ENCODE results near the gene SLC22A23.

SLC22A23 gene

GRCh38 chr6:3454273-3455010 lies 2.4 kb downstream of the SLC22A23 start:
- no peaks in the 10 kb centered on the region for H3K36me3 ChIP-seq (ENCODE audit: low read depth)
- no peaks in the 10 kb centered on the region for H3K9me3 ChIP-seq (ENCODE audit: severe bottlenecking)
- DNase-seq (ENCODE audit: low spot score) = no peak
- H3K27ac ChIP-seq (ENCODE audit: poor library complexity, severe bottlenecking) = no peak overlapping the region
- ATAC-seq (ENCODE audit: low read depth) = no peak
- TF ChIP-seq, protein P1, sequence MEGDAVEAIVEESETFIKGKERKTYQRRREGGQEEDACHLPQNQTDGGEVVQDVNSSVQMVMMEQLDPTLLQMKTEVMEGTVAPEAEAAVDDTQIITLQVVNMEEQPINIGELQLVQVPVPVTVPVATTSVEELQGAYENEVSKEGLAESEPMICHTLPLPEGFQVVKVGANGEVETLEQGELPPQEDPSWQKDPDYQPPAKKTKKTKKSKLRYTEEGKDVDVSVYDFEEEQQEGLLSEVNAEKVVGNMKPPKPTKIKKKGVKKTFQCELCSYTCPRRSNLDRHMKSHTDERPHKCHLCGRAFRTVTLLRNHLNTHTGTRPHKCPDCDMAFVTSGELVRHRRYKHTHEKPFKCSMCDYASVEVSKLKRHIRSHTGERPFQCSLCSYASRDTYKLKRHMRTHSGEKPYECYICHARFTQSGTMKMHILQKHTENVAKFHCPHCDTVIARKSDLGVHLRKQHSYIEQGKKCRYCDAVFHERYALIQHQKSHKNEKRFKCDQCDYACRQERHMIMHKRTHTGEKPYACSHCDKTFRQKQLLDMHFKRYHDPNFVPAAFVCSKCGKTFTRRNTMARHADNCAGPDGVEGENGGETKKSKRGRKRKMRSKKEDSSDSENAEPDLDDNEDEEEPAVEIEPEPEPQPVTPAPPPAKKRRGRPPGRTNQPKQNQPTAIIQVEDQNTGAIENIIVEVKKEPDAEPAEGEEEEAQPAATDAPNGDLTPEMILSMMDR (IDR thresholded peaks at IDR 0.05; ENCODE audit: poor library complexity, severe bottlenecking) = no peak
- H3K4me1 ChIP-seq (ENCODE audit: insufficient read depth, poor library complexity, severe bottlenecking) = peaks cover 2% of the 10 kb centered on the region
- H3K4me3 ChIP-seq (ENCODE audit: severe bottlenecking) = peak overlapping the region; percentile 68
- no peaks in the 10 kb centered on the region for H3K27me3 ChIP-seq (ENCODE audit: insufficient read depth, poor library complexity, severe bottlenecking)

DNA sequence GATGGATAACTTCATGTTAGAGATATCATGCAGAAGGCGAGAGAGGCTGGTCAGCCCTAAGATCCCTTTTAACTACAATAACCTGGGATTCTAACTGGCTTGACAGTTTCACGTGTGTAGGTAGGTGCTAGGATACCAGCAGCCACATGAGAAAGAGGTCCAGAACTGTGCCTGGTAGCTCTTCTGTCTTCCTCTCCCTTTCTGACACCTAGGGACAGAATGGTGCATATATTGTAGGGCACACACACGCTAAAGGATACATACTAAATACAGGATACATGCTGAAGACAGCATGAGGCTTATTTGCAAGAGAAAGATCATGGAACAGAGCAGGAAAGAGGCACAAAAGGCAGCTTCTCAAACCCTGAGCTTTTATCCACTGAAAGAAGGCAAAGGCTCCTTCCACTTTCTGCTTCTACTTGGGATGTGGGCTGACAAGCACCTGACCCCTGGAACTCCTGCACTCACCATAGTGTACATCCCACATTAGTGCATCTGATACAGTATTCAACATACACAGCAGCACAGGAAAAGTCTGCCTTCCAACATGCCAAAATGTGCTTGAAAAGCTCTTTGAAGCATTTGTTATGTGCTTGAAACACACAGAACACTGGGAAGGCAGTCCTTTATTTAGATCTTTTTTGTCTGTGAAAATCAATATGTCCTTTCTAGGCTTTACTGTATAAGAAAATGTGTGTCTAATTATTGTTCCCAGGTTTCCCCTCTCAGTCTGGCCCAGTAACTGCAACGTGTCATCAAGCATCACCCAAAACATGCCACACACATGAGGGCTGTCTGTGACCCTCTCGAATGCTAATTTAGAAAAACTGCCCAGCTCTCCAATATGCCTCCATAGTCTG lies 3.2 kb downstream of the SLC22A23 start:
- H3K4me1 ChIP-seq (ENCODE audit: insufficient read depth, poor library complexity, severe bottlenecking) = peaks cover 2% of the 10 kb centered on the region
- H3K36me3 ChIP-seq (ENCODE audit: low read depth) = no peaks in the 10 kb centered on the region
- no peak for DNase-seq (ENCODE audit: low spot score)
- H3K9me3 ChIP-seq (ENCODE audit: severe bottlenecking) = no peaks in the 10 kb centered on the region
- H3K27ac ChIP-seq (ENCODE audit: poor library complexity, severe bottlenecking) = no peak overlapping the region
- no peak for ATAC-seq (ENCODE audit: low read depth)
- no peak overlapping the region for H3K4me3 ChIP-seq (ENCODE audit: severe bottlenecking)
- TF ChIP-seq, protein P1 (IDR thresholded peaks at IDR 0.05; ENCODE audit: poor library complexity, severe bottlenecking) = peak; percentile 5
- H3K27me3 ChIP-seq (ENCODE audit: insufficient read depth, poor library complexity, severe bottlenecking) = no peaks in the 10 kb centered on the region

- Histone ChIP-seq H3K4me3 (ENCODE audit: severe bottlenecking) (no peak overlapping the region), H3K9me3 (ENCODE audit: severe bottlenecking) (no peaks in the 10 kb centered on the region), H3K27ac (ENCODE audit: poor library complexity, severe bottlenecking) (no peak overlapping the region), H3K36me3 (ENCODE audit: low read depth) (no peaks in the 10 kb centered on the region), H3K27me3 (ENCODE audit: insufficient read depth, poor library complexity, severe bottlenecking) (no peaks in the 10 kb centered on the region), H3K4me1 (ENCODE audit: insufficient read depth, poor library complexity, severe bottlenecking) (peaks cover 2% of the 10 kb centered on the region)
- TF ChIP-seq, protein P1 (IDR thresholded peaks at IDR 0.05; ENCODE audit: poor library complexity, severe bottlenecking) = no peak
- ATAC-seq (ENCODE audit: low read depth) = no peak
- DNase-seq (ENCODE audit: low spot score) = no peak
These were observed 5.4 kb downstream of the SLC22A23 start for GRCh38 chr6:3451498-3451897.

DNA sequence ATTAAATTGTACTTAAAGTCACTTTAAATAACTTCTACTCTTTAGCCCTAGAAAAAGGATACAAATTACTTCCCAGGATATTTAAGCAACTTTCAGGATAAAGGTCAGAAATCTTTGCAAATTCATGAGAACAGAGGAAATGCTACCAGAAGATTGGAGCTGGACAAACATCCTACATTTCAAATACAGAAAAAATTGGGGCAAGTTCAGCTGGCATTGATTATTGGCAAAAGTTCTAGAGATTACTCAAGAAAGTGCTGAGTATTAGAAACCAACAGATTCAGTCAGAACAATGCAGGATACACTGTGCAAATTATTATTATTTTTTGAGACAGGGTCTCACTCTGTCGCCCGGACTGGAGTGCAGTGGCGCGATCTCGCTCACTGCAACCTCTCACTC lies 6.0 kb downstream of the SLC22A23 start:
- ATAC-seq (ENCODE audit: low read depth) (no peak), DNase-seq (ENCODE audit: low spot score) (no peak)
- H3K36me3 ChIP-seq (ENCODE audit: low read depth) = no peaks in the 10 kb centered on the region
- no peaks in the 10 kb centered on the region for H3K9me3 ChIP-seq (ENCODE audit: severe bottlenecking)
- H3K4me3 ChIP-seq (ENCODE audit: severe bottlenecking) = no peak overlapping the region
- no peak overlapping the region for H3K27ac ChIP-seq (ENCODE audit: poor library complexity, severe bottlenecking)
- H3K4me1 ChIP-seq (ENCODE audit: insufficient read depth, poor library complexity, severe bottlenecking) = peaks cover 2% of the 10 kb centered on the region
- H3K27me3 ChIP-seq (ENCODE audit: insufficient read depth, poor library complexity, severe bottlenecking) = no peaks in the 10 kb centered on the region
- TF ChIP-seq, protein P1 (IDR thresholded peaks at IDR 0.05; ENCODE audit: poor library complexity, severe bottlenecking) = no peak

All from RWPE2 (cell line).